ENCODE results near the gene NDUFS7.

NDUFS7 gene

DNA sequence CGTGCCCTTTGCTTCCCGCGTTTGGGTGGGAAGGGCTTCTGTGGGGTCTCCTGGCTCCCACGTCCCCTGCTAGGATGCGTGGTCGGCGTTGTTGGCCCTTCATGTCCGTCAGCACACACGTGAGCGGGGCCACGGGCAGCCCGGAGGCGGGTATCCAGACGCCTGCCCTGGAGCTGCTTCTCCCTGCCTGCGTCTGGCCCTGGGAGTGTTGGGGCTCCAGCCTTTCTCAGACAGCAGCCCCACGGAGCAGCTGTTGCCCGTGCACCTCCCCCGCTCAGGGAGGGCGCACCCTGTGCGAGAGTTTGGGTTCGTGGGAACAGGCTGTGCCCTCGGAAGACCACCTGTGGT is 38.2 kb downstream of the NDUFS7 start:
- TF ChIP-seq, protein P1, sequence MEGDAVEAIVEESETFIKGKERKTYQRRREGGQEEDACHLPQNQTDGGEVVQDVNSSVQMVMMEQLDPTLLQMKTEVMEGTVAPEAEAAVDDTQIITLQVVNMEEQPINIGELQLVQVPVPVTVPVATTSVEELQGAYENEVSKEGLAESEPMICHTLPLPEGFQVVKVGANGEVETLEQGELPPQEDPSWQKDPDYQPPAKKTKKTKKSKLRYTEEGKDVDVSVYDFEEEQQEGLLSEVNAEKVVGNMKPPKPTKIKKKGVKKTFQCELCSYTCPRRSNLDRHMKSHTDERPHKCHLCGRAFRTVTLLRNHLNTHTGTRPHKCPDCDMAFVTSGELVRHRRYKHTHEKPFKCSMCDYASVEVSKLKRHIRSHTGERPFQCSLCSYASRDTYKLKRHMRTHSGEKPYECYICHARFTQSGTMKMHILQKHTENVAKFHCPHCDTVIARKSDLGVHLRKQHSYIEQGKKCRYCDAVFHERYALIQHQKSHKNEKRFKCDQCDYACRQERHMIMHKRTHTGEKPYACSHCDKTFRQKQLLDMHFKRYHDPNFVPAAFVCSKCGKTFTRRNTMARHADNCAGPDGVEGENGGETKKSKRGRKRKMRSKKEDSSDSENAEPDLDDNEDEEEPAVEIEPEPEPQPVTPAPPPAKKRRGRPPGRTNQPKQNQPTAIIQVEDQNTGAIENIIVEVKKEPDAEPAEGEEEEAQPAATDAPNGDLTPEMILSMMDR (IDR thresholded peaks at IDR 0.05), result no peak
- H3K4me3 ChIP-seq, result no peak overlapping the region
- H3K27ac ChIP-seq, result no peak overlapping the region
- no peak for DNase-seq (ENCODE audit: low spot score)

DNA sequence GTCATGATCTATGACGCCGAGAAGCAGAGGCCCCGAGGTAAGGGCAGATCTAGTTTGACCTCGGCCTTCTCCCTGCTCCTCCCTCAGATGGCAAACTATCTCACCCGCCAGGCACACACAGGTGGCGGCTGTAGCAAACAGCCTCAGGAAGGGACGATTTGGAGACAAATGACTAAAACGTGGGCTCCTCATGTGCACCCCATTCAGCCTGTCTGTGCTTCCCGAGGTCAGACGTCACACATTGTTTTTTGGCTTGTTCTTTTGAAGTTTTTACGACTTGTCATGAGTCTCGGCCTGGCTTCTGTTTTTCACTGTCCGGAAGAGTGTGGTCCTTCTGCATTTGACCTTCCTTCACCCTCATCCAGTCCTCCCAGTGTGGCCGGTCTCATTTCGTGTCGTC is 38.7 kb downstream of the NDUFS7 start:
- TF ChIP-seq, protein P1 (IDR thresholded peaks at IDR 0.05), result no peak
- Histone ChIP-seq H3K27ac (no peak overlapping the region), H3K4me3 (no peak overlapping the region)
- no peak for DNase-seq (ENCODE audit: low spot score)

DNA sequence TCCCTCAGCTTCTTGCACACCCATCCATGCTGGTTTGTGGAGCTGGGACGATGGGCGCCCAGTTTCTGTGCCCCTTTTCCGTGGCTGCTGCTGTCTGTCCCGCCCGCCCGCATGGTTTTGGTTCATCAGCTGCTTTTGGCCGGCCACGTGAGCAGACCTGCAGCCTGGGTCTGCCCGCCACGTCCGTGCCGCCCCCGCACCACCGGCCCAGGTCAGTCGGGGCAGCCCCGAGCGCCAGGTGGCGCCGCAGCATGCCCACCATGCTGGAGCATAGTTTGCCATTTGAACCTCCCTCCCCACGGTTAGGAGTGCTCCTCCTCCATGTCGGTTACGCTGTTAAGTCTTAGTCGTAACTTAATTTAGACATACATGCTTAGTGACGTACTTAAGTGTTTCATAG is 39.2 kb downstream of the NDUFS7 start:
- H3K27ac ChIP-seq, result no peak overlapping the region
- TF ChIP-seq, protein P1 (IDR thresholded peaks at IDR 0.05), result no peak
- H3K4me3 ChIP-seq, result no peak overlapping the region
- no peak for DNase-seq (ENCODE audit: low spot score)

DNA sequence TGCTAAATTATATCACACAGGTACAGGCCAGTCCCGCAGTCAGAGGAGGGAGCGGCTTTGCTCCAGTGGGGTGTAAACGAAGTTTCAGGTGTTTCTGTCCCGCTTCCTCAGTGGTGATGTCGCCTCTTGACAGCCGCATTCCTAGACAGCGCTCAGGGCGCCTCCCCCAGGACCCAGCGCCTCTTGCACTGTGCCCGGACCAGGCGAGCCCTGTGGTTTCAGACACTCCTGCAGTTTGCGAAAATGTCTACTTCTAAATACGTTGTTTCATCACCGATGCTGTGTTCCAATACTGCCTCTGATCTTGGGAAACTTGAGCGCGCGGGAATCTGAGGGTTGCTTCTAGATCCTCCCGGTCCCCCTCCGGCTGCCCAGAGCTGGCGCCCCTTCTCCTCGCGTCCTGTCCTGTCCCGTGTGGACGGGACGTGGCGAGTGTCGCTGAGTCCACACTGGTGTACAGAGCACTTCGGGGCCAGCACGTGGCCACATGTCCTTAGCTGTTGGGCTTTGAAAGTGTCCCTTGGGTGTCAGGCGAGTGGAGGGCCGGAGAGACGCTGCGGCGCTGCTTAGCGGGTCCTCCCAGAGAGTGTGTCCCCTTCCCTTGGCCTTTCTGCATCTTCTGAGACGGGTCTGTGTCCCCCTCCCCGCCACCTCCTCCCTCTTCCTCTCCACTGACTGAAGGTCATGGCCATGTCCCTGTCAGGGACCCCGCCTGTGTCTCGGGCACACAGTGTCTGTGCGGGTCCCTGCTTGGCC is 39.9 kb downstream of the NDUFS7 start:
- Histone ChIP-seq H3K27ac (no peak overlapping the region), H3K4me3 (no peak overlapping the region)
- TF ChIP-seq, protein P1 (IDR thresholded peaks at IDR 0.05), result no peak
- no peak for DNase-seq (ENCODE audit: low spot score)

GRCh38 chr19:1424192-1424955 is 40.7 kb downstream of the NDUFS7 start:
- no peak overlapping the region for H3K27ac ChIP-seq
- DNase-seq (ENCODE audit: low spot score), result no peak
- no peak overlapping the region for H3K4me3 ChIP-seq
- TF ChIP-seq, protein P1 (IDR thresholded peaks at IDR 0.05), result no peak

GRCh38 chr19:1425102-1425837 is 41.6 kb downstream of the NDUFS7 start:
- H3K27ac ChIP-seq, result no peak overlapping the region
- DNase-seq (ENCODE audit: low spot score), result no peak
- H3K4me3 ChIP-seq, result no peak overlapping the region
- TF ChIP-seq, protein P1 (IDR thresholded peaks at IDR 0.05), result no peak

Measured in coronary artery (tissue), 2 donors.